DOHH2 (cell line): ENCODE measurements around the gene FASTKD3.

Source experiments
- EZH2phosphoT487 ChIP-seq: fragments of 200-600 bp; sonication (generic); IDR thresholded peaks from 2 replicates; pipeline ENCODE4 v1.6.1; 2017; ENCODE audit warnings: borderline replicate concordance, mild to moderate bottlenecking, antibody characterized with exemption, low read length, moderate library complexity, mixed read lengths
- TF ChIP-seq, protein P1 (sequence below): fragments of 200-600 bp; sonication (generic); IDR thresholded peaks from one replicate; pipeline ENCODE4 v1.5.1; 2014; ENCODE audit warnings: antibody characterized with exemption, mild to moderate bottlenecking, low read depth, low read length; ENCODE audit not compliant: poor library complexity, severe bottlenecking

DNA sequence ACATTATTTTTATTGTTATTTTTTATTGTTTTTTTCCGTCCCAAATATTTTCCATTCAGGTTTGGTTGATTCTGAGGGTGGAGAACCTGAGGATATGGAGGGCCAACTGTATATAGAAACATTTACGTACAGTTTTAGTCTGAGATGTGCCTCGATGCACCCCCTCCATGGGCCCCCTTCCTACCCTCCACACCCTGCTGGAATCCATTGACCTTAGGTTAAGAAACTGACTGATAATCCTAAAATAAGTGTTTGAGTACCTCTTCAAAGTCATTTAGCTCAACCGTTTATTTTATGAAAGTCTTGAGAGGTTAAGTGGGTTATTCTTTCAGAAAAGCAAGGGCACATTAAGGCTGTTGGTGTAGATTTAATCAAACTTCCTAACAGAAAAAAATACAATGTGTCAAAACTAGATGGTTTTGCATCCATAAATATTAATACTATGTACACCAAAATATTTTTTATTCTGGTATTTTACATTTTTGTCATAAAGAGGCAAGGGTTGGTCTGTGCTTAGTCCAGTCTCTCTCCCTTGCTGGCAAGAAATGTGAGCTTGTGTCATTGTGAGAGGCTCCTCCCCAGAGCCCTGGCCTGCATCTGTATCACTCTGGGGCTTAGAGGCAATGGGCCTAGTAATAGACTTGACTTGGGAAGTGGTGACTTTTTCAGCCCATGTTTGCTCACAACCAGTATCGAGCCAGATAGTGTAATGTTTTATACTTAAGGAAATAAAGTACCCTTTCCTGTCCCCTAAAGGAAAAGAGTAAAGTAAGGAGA, 15.8 kb upstream of the FASTKD3 start:
- TF ChIP-seq, protein P1, sequence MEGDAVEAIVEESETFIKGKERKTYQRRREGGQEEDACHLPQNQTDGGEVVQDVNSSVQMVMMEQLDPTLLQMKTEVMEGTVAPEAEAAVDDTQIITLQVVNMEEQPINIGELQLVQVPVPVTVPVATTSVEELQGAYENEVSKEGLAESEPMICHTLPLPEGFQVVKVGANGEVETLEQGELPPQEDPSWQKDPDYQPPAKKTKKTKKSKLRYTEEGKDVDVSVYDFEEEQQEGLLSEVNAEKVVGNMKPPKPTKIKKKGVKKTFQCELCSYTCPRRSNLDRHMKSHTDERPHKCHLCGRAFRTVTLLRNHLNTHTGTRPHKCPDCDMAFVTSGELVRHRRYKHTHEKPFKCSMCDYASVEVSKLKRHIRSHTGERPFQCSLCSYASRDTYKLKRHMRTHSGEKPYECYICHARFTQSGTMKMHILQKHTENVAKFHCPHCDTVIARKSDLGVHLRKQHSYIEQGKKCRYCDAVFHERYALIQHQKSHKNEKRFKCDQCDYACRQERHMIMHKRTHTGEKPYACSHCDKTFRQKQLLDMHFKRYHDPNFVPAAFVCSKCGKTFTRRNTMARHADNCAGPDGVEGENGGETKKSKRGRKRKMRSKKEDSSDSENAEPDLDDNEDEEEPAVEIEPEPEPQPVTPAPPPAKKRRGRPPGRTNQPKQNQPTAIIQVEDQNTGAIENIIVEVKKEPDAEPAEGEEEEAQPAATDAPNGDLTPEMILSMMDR = no peak
- TF ChIP-seq EZH2phosphoT487 = no peak
